ENCODE data around the gene TRIM21. TPM values are rescaled to one million over a fixed set of nuclear protein-coding genes. Genes with fewer than 3 reads are reported as not detected.
"Not testable (repeated sequence)": the region's sequence is repeated elsewhere in the genome, so short reads cannot be mapped to it uniquely, and the experiment has no call there.

The TRIM21 gene
- total and polyA plus RNA-seq, 2 of the 13 experiments (the other 11 are each of a cell fraction or from before 2014, with no cell fraction given), result 6.2 to 9.6 TPM

DNA sequence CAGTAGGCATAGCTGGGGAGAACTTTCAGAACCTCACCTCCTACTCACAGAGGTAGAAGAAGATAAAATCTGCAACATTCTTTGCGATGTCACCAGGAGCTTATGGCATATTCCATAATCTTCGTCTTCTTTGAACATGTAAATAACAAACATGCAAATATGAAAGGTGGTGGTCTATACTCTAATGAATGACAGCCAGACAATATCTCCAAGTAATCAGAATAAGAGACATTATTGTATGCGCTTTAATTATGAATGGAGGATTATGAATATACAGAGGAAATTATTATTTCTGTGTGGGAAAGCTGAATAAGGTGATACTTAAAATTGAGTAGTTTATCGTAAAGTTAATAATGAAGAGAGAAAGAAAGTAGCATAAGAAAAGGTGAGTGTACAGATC is 25.2 kb downstream of the TRIM21 start, which contains the start of gene OR52B4:
TSS of gene OR52B4 (minus strand) at position 101 of the 400 bp plus-strand sequence. CDS start at position 10, 91 bp downstream.
- POLR2A ChIA-PET, result no interaction called here
- Histone ChIP-seq H3K27ac (ENCODE audit: extremely low read length, insufficient read depth, low read length) (no peak within 1 kb of the TSS), H3K79me2 (ENCODE audit: insufficient read depth, low read length) (no peaks in the 10 kb centered on the region), H3K36me3 (replicated peaks in 1 of 2; ENCODE audit: control insufficient read depth in 1 of 2, insufficient read depth in 2 of 2, low read length in 2 of 2) (no peaks in the 10 kb centered on the region), H3K4me1 (ENCODE audit: insufficient read depth, low read length) (no peaks in the 10 kb centered on the region), H3K9me3 (ENCODE audit: low read length) (no peaks in the 10 kb centered on the region), H2AFZ (ENCODE audit: low read length) (no peak within 1 kb of the TSS), H3K27me3 (ENCODE audit: control insufficient read depth in 1 of 2, insufficient read depth in 2 of 2, low read length in 2 of 2) (no peaks in the 10 kb centered on the region; a peak in 1 of 5 replicates), H3K9ac (ENCODE audit: insufficient read depth, low read depth, low read length) (no peak within 1 kb of the TSS), H4K20me1 (ENCODE audit: insufficient read depth, low read length) (no peaks in the 10 kb centered on the region), H3K4me3 (replicated peaks in 1 of 3; ENCODE audit: insufficient read depth in 1 of 3, low read depth in 2 of 3, low read length in 3 of 3) (no peak within 1 kb of the TSS), H3K4me2 (ENCODE audit: low read depth, low read length) (no peak within 1 kb of the TSS)
- intact Hi-C loops (cut with micrococcal nuclease; ENCODE audit: unreplicated experiment), result no loop called here
- TF ChIP-seq YEATS4 (CRISPR knock-in tag; IDR thresholded peaks at IDR 0.05; ENCODE audit: borderline replicate concordance) (no peak), NKX3-1 (CRISPR knock-in tag; IDR thresholded peaks at IDR 0.05) (no peak), FOXO4 (CRISPR knock-in tag; conservative IDR thresholded peaks at IDR 0.05) (no peak), HOXA5 (CRISPR knock-in tag; IDR thresholded peaks at IDR 0.05) (no peak), CSRNP1 (CRISPR knock-in tag; IDR thresholded peaks at IDR 0.05) (no peak), SIX4 (CRISPR knock-in tag; IDR thresholded peaks at IDR 0.05) (no peak), FIP1L1 (IDR thresholded peaks at IDR 0.05; ENCODE audit: borderline replicate concordance, insufficient read depth, low read depth, low read length) (no peak), ZNF83 (CRISPR knock-in tag; IDR thresholded peaks at IDR 0.05; ENCODE audit: borderline replicate concordance) (no peak), E2F5 (CRISPR knock-in tag; conservative IDR thresholded peaks at IDR 0.05) (no peak), GATAD2A (CRISPR knock-in tag; IDR thresholded peaks at IDR 0.05) (no peak)
- TF ChIP-seq, protein P1, sequence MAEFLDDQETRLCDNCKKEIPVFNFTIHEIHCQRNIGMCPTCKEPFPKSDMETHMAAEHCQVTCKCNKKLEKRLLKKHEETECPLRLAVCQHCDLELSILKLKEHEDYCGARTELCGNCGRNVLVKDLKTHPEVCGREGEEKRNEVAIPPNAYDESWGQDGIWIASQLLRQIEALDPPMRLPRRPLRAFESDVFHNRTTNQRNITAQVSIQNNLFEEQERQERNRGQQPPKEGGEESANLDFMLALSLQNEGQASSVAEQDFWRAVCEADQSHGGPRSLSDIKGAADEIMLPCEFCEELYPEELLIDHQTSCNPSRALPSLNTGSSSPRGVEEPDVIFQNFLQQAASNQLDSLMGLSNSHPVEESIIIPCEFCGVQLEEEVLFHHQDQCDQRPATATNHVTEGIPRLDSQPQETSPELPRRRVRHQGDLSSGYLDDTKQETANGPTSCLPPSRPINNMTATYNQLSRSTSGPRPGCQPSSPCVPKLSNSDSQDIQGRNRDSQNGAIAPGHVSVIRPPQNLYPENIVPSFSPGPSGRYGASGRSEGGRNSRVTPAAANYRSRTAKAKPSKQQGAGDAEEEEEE (CRISPR knock-in tag; IDR thresholded peaks at IDR 0.05; ENCODE audit: borderline replicate concordance), result no peak
- TF ChIP-seq, protein P2, sequence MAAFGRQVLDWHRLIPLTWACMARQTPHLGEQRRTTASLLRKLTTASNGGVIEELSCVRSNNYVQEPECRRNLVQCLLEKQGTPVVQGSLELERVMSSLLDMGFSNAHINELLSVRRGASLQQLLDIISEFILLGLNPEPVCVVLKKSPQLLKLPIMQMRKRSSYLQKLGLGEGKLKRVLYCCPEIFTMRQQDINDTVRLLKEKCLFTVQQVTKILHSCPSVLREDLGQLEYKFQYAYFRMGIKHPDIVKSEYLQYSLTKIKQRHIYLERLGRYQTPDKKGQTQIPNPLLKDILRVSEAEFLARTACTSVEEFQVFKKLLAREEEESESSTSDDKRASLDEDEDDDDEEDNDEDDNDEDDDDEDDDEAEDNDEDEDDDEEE (CRISPR knock-in tag; IDR thresholded peaks at IDR 0.05), result no peak
- CTCF ChIA-PET (ENCODE audit: low intra/inter-chr PET ratio, low total read pairs), result no interaction called here
- FAIRE-seq, result no peak
- BruUV-seq (replicated peaks), result no TSS peak
- in situ Hi-C loops (cut with HindIII; ENCODE audit: extremely low pct_ligation_motif_present, low pct_unique_long_range_greater_than_20kb), result no loop called here
- 26% methylated on average over 4 of the region's 4 CpGs for WGBS (ENCODE audit: low lambda C conversion rate)
- DNase-seq (ENCODE audit: low spot score), result no peak
- ATAC-seq, result no peak

DNA sequence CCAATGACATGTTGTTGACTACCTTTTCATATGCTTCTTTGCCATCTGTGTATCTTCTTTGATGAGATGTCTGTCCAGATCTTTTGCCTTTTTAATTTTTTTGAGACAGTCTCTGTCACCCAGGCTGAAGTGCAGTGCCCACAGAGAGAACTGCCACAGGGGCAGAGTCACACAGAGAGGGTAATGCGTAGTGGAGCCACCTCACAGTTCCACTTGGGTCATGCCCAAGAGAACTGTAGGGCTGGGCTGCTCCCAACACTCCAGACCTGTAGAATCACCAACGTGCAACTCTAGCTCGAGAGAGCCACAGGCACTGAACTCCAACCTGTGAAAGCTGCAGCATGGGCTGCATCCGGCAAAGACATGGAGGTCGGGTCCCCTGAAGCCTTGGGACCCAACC is 45.4 kb downstream of the TRIM21 start:
- in situ Hi-C loops (cut with HindIII; ENCODE audit: extremely low pct_ligation_motif_present, low pct_unique_long_range_greater_than_20kb), result not testable (repeated sequence)

More for the DNA sequence above, 45.4 kb downstream of the TRIM21 start:
- H3K4me3 ChIP-seq (replicated peaks in 1 of 3; ENCODE audit: insufficient read depth in 1 of 3, low read depth in 2 of 3, low read length in 3 of 3); POLR2A ChIA-PET; H2AFZ ChIP-seq (ENCODE audit: low read length); H3K27me3 ChIP-seq (ENCODE audit: control insufficient read depth in 1 of 2, insufficient read depth in 2 of 2, low read length in 2 of 2); FAIRE-seq; H3K79me2 ChIP-seq (ENCODE audit: insufficient read depth, low read length); H3K36me3 ChIP-seq (replicated peaks in 1 of 2; ENCODE audit: control insufficient read depth in 1 of 2, insufficient read depth in 2 of 2, low read length in 2 of 2); H3K9me3 ChIP-seq (ENCODE audit: low read length); ATAC-seq; CTCF ChIA-PET (ENCODE audit: low intra/inter-chr PET ratio, low total read pairs); H3K4me2 ChIP-seq (ENCODE audit: low read depth, low read length); H3K4me1 ChIP-seq (ENCODE audit: insufficient read depth, low read length); DNase-seq (ENCODE audit: low spot score); H4K20me1 ChIP-seq (ENCODE audit: insufficient read depth, low read length); BruUV-seq (replicated peaks); H3K27ac ChIP-seq (ENCODE audit: extremely low read length, insufficient read depth, low read length); intact Hi-C loops (cut with micrococcal nuclease; ENCODE audit: unreplicated experiment); H3K9ac ChIP-seq (ENCODE audit: insufficient read depth, low read depth, low read length): not testable (repeated sequence)
- WGBS (ENCODE audit: low lambda C conversion rate), result 67% methylated on average over 1 of the region's 5 CpGs
